ENCODE data around the gene SARS2.

- TF ChIP-seq TAF1 (IDR thresholded peaks at IDR 0.05; ENCODE audit: borderline replicate concordance, low read depth, low read length) (no peak), POLR2AphosphoS5 (IDR thresholded peaks at IDR 0.05; ENCODE audit: low read depth, low read length) (no peak)
These were observed 63.3 kb downstream of the SARS2 start for GRCh38 chr19:38867171-38867780.
